ENCODE data around the gene POM121C.
"Not testable (repeated sequence)": the region's sequence is repeated elsewhere in the genome, so short reads cannot be mapped to it uniquely, and the experiment has no call there.

The POM121C gene

GRCh38 chr7:75397865-75398264 is 88.2 kb downstream of the POM121C start:
- DNase-seq (ENCODE audit: extremely low read depth in 1 of 2, low read depth in 1 of 2): not testable (repeated sequence)

GRCh38 chr7:75395329-75395728 is 90.8 kb downstream of the POM121C start, which contains the start of gene TRIM73:
Gene TRIM73, plus strand, starts transcription at chr7:75395629. Its CDS starts 3,305 bp downstream, at chr7:75398934.
- not testable (repeated sequence) for DNase-seq (ENCODE audit: extremely low read depth in 1 of 2, low read depth in 1 of 2)

- DNase-seq (ENCODE audit: extremely low read depth in 1 of 2, low read depth in 1 of 2): not testable (repeated sequence)
Observed at GRCh38 chr7:75393194-75393593, 92.9 kb downstream of the POM121C start.

GRCh38 chr7:75374519-75375317 is 111.4 kb downstream of the POM121C start:
- not testable (repeated sequence) for DNase-seq (ENCODE audit: extremely low read depth in 1 of 2, low read depth in 1 of 2)

GRCh38 chr7:75374144-75374518 is 112.0 kb downstream of the POM121C start:
- not testable (repeated sequence) for DNase-seq (ENCODE audit: extremely low read depth in 1 of 2, low read depth in 1 of 2)

GRCh38 chr7:75367313-75367712 is 118.8 kb downstream of the POM121C start:
- not testable (repeated sequence) for DNase-seq (ENCODE audit: extremely low read depth in 1 of 2, low read depth in 1 of 2)
